Mammary epithelial cell (primary cell): Measurements from ENCODE around the gene CFAP299.

ENCODE experiments used
- EZH2 ChIP-seq: IDR thresholded peaks from 2 replicates; pipeline ENCODE4 v1.6.1; 2012; ENCODE audit warnings: low read length, inconsistent platforms, borderline replicate concordance
- TF ChIP-seq, protein P1 (sequence below), 2 donors: IDR thresholded peaks in 1 of 2; conservative IDR thresholded peaks in 1 of 2; 2 replicates each; pipeline ENCODE4 v1.5.1; 2011 to 2012; ENCODE audit warnings: inconsistent platforms in 2 of 2, low read length in 2 of 2, mild to moderate bottlenecking in 2 of 2, control low read depth in 1 of 2, low read depth in 1 of 2; ENCODE audit not compliant: insufficient read depth in 1 of 2; ENCODE audit errors: extremely low read depth in 1 of 2

DNA sequence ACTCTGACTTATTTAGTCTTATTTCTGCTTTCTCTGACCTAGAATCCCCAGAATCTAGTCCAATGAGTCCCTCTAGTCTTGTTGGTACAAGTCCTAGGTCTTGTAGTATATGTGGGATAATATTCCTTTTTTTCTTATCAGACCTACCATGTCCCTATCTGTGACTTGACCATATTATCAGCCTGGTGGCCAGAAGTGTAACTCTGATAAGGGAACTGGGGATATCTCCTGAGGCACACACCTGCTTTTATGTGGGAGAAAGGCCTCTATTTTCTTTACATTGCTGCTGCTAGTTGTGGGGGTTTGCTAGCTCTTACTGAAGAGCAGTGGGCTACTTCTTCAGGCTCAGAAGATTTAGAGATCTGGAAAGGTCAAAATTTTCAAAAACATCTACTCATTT lies 38.6 kb downstream of the CFAP299 start:
- TF ChIP-seq, protein P1, sequence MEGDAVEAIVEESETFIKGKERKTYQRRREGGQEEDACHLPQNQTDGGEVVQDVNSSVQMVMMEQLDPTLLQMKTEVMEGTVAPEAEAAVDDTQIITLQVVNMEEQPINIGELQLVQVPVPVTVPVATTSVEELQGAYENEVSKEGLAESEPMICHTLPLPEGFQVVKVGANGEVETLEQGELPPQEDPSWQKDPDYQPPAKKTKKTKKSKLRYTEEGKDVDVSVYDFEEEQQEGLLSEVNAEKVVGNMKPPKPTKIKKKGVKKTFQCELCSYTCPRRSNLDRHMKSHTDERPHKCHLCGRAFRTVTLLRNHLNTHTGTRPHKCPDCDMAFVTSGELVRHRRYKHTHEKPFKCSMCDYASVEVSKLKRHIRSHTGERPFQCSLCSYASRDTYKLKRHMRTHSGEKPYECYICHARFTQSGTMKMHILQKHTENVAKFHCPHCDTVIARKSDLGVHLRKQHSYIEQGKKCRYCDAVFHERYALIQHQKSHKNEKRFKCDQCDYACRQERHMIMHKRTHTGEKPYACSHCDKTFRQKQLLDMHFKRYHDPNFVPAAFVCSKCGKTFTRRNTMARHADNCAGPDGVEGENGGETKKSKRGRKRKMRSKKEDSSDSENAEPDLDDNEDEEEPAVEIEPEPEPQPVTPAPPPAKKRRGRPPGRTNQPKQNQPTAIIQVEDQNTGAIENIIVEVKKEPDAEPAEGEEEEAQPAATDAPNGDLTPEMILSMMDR (conservative IDR thresholded peaks at IDR 0.05 in 1 of 2, IDR thresholded peaks at IDR 0.05 in 1 of 2; ENCODE audit: extremely low read depth in 1 of 2, insufficient read depth in 1 of 2, low read depth in 1 of 2, low read length in 2 of 2), result no peak
- no peak for TF ChIP-seq EZH2
